Measurements from ENCODE around the gene MCAM. TPM values are rescaled to one million over a fixed set of nuclear protein-coding genes. Genes with fewer than 3 reads are reported as not detected.

The MCAM gene
- total and polyA plus RNA-seq, 2 experiments from 2014 or later, result 8.6 to 40.4 TPM

GRCh38 chr11:119317592-119318239, 786 bp upstream of the MCAM start:
- H3K4me1 ChIP-seq (ENCODE audit: insufficient read depth), result peaks cover 41% of the 10 kb centered on the region
- no peak overlapping the region for H3K4me2 ChIP-seq (ENCODE audit: unreplicated experiment)
- peaks cover 13% of the 10 kb centered on the region; the same call in 1 of the 2 replicates for H3F3A ChIP-seq (ENCODE audit: insufficient read depth)
- TF ChIP-seq EZH2phosphoT487 (IDR thresholded peaks at IDR 0.05; ENCODE audit: insufficient read depth, low read depth) (no peak), EZH2 (IDR thresholded peaks at IDR 0.05; ENCODE audit: insufficient read depth, poor library complexity, severe bottlenecking) (no peak)
- no peak overlapping the region for H3K9ac ChIP-seq
- no peak overlapping the region for H3K27ac ChIP-seq
- H3K36me3 ChIP-seq (ENCODE audit: low read depth), result no peaks in the 10 kb centered on the region
- in situ Hi-C loops (cut with MboI), result no loop called here
- no peaks in the 10 kb centered on the region for H3K9me3 ChIP-seq (ENCODE audit: low read depth)
- no peaks in the 10 kb centered on the region for H3K79me2 ChIP-seq (ENCODE audit: insufficient read depth)
- no peaks in the 10 kb centered on the region for H4K20me1 ChIP-seq (ENCODE audit: insufficient read depth)
- H2AFZ ChIP-seq, result no peak overlapping the region
- H3K27me3 ChIP-seq (replicated peaks; ENCODE audit: insufficient read depth), result no peaks in the 10 kb centered on the region; the same call in 1 of the 2 replicates
- 78 to 81% methylated on average over 14 of the region's 14 CpGs for WGBS, 2 experiments (ENCODE audit: low coverage in 1 of 2, low lambda C conversion rate in 2 of 2, missing lambda C conversion rate in 2 of 2)
- H3K4me3 ChIP-seq, result no peak overlapping the region
- H3K9me2 ChIP-seq (ENCODE audit: insufficient read depth), result no peaks in the 10 kb centered on the region
- DNase-seq, result no peak

- H3K9me3 ChIP-seq (ENCODE audit: low read depth), result no peaks in the 10 kb centered on the region
- WGBS, 2 experiments (ENCODE audit: low coverage in 1 of 2, low lambda C conversion rate in 2 of 2, missing lambda C conversion rate in 2 of 2), result 3% methylated on average over 22 to 39 of the region's 46 CpGs
- in situ Hi-C loops (cut with MboI), result no loop called here
These were observed 758 bp downstream of the MCAM start for GRCh38 chr11:119316016-119316728.

GRCh38 chr11:119315131-119316015, 1.6 kb downstream of the MCAM start:
- Histone ChIP-seq H3K79me2 (ENCODE audit: insufficient read depth) (no peaks in the 10 kb centered on the region), H3K9me3 (ENCODE audit: low read depth) (no peaks in the 10 kb centered on the region), H2AFZ (peak overlapping the region; percentile 59; the same call in 1 of the 2 replicates), H3K4me1 (ENCODE audit: insufficient read depth) (peaks cover 31% of the 10 kb centered on the region), H3K4me2 (ENCODE audit: unreplicated experiment) (peak overlapping the region; percentile 88), H3K36me3 (ENCODE audit: low read depth) (no peaks in the 10 kb centered on the region), H3K9ac (no peak overlapping the region), H3K27me3 (replicated peaks; ENCODE audit: insufficient read depth) (no peaks in the 10 kb centered on the region; the same call in 1 of the 2 replicates), H4K20me1 (ENCODE audit: insufficient read depth) (no peaks in the 10 kb centered on the region), H3K27ac (no peak overlapping the region), H3F3A (ENCODE audit: insufficient read depth) (peaks cover 9% of the 10 kb centered on the region; the same call in 1 of the 2 replicates), H3K4me3 (peak overlapping the region; percentile 72), H3K9me2 (ENCODE audit: insufficient read depth) (no peaks in the 10 kb centered on the region)
- 14% methylated on average over 21 to 29 of the region's 29 CpGs for WGBS, 2 experiments (ENCODE audit: low coverage in 1 of 2, low lambda C conversion rate in 2 of 2, missing lambda C conversion rate in 2 of 2)
- TF ChIP-seq EZH2phosphoT487 (IDR thresholded peaks at IDR 0.05; ENCODE audit: insufficient read depth, low read depth) (no peak), EZH2 (IDR thresholded peaks at IDR 0.05; ENCODE audit: insufficient read depth, poor library complexity, severe bottlenecking) (no peak)
- peak; percentile 39 for DNase-seq
- in situ Hi-C loops (cut with MboI), result no loop called here

More at GRCh38 chr11:119316016-119316728, 758 bp downstream of the MCAM start:
- H3F3A ChIP-seq (ENCODE audit: insufficient read depth), result peaks cover 9% of the 10 kb centered on the region; the same call in 1 of the 2 replicates
- H3K4me1 ChIP-seq (ENCODE audit: insufficient read depth), result peaks cover 37% of the 10 kb centered on the region
- H3K27ac ChIP-seq, result no peak overlapping the region
- peak; percentile 43 for DNase-seq
- TF ChIP-seq EZH2phosphoT487 (IDR thresholded peaks at IDR 0.05; ENCODE audit: insufficient read depth, low read depth), result 0 out of 2 replicates have a peak, but pooled peaks have one; percentile 3
- no peak for TF ChIP-seq EZH2 (IDR thresholded peaks at IDR 0.05; ENCODE audit: insufficient read depth, poor library complexity, severe bottlenecking)
- H4K20me1 ChIP-seq (ENCODE audit: insufficient read depth), result no peaks in the 10 kb centered on the region
- H3K36me3 ChIP-seq (ENCODE audit: low read depth), result no peaks in the 10 kb centered on the region
- peak overlapping the region; percentile 59 for H2AFZ ChIP-seq
- H3K9me2 ChIP-seq (ENCODE audit: insufficient read depth), result no peaks in the 10 kb centered on the region
- H3K79me2 ChIP-seq (ENCODE audit: insufficient read depth), result no peaks in the 10 kb centered on the region
- no peaks in the 10 kb centered on the region; the same call in 1 of the 2 replicates for H3K27me3 ChIP-seq (replicated peaks; ENCODE audit: insufficient read depth)
- peak overlapping the region; percentile 88 for H3K4me2 ChIP-seq (ENCODE audit: unreplicated experiment)
- H3K4me3 ChIP-seq, result peak overlapping the region; percentile 72
- peak overlapping the region; percentile 18; the same call in 1 of the 2 replicates for H3K9ac ChIP-seq

GRCh38 chr11:119314726-119315125, 2.2 kb downstream of the MCAM start:
- H3K27me3 ChIP-seq (replicated peaks; ENCODE audit: insufficient read depth), result no peaks in the 10 kb centered on the region; the same call in 1 of the 2 replicates
- H3K27ac ChIP-seq, result no peak overlapping the region
- no peaks in the 10 kb centered on the region for H3K9me2 ChIP-seq (ENCODE audit: insufficient read depth)
- in situ Hi-C loops (cut with MboI), result no loop called here
- TF ChIP-seq EZH2phosphoT487 (IDR thresholded peaks at IDR 0.05; ENCODE audit: insufficient read depth, low read depth) (no peak), EZH2 (IDR thresholded peaks at IDR 0.05; ENCODE audit: insufficient read depth, poor library complexity, severe bottlenecking) (no peak)
- no peak for DNase-seq
- 86 to 89% methylated on average over 17 to 18 of the region's 18 CpGs for WGBS, 2 experiments (ENCODE audit: low coverage in 1 of 2, low lambda C conversion rate in 2 of 2, missing lambda C conversion rate in 2 of 2)
- H3K9ac ChIP-seq, result no peak overlapping the region
- H2AFZ ChIP-seq, result no peak overlapping the region
- no peaks in the 10 kb centered on the region for H3K79me2 ChIP-seq (ENCODE audit: insufficient read depth)
- H3K4me1 ChIP-seq (ENCODE audit: insufficient read depth), result peaks cover 31% of the 10 kb centered on the region
- no peaks in the 10 kb centered on the region for H3K36me3 ChIP-seq (ENCODE audit: low read depth)
- H3K4me2 ChIP-seq (ENCODE audit: unreplicated experiment), result no peak overlapping the region
- peaks cover 9% of the 10 kb centered on the region; the same call in 1 of the 2 replicates for H3F3A ChIP-seq (ENCODE audit: insufficient read depth)
- no peak overlapping the region for H3K4me3 ChIP-seq
- H4K20me1 ChIP-seq (ENCODE audit: insufficient read depth), result no peaks in the 10 kb centered on the region
- H3K9me3 ChIP-seq (ENCODE audit: low read depth), result no peaks in the 10 kb centered on the region
